ENCODE results near the gene SPRR5.

- TF ChIP-seq POLR2A (IDR thresholded peaks at IDR 0.05; ENCODE audit: low read length) (no peak), GATA1 (IDR thresholded peaks at IDR 0.05; ENCODE audit: low read depth, low read length) (no peak)
Observed at GRCh38 chr1:152962876-152963415, 15.9 kb downstream of the SPRR5 start.
